Endothelial cell of umbilical vein (primary cell): ENCODE measurements around the gene DEPDC5. TPM values are rescaled to one million over a fixed set of nuclear protein-coding genes. Genes with fewer than 3 reads are reported as not detected.

Experiments used
- BruUV-seq: library from RNA; stranded (reverse); fragments of 400-500 nt; replicated peaks from 2 replicates; lab custom pipeline; 2021; lab: Mats Ljungman, UMichigan
- CTCF ChIA-PET: fragments of 300-600, 350-600 bp; sonication (Branson Sonifier 250); formaldehyde crosslinking; loops from one replicate; lab custom pipeline; 2021; ENCODE audit warnings: antibody characterized with exemption, inconsistent platforms; lab: Charles Lee
- POLR2A ChIA-PET: fragments of 300-600, 350-600 bp; sonication (Branson Sonifier 250); formaldehyde crosslinking; loops from one replicate; lab custom pipeline; 2021; ENCODE audit warnings: antibody characterized with exemption, inconsistent platforms; lab: Charles Lee
- DNase-seq: peaks from one replicate; pipeline ENCODE4 v3.0.0-alpha.2; 2011; ENCODE audit warnings: low read depth, low spot score
- FAIRE-seq: peaks from 2 replicates; lab custom pipeline; 2011; peaks lifted over from hg19 to GRCh38; lab: Jason Lieb, UNC
- H2AFZ ChIP-seq: 2 replicates; pipeline ENCODE4 v1.6.0; 2012; ENCODE audit warnings: low read depth, low read length, control low read depth, inconsistent platforms
- H3K27ac ChIP-seq: 2 replicates; pipeline ENCODE4 v1.5.1; 2011; ENCODE audit warnings: low read depth, mild to moderate bottlenecking, control low read depth, low read length, moderate library complexity; ENCODE audit not compliant: insufficient read depth
- H3K27me3 ChIP-seq, 2 experiments: 2 replicates each; pipeline versions ENCODE4 v1.6.0 to v1.6.1; 2011; ENCODE audit warnings: low read length in 2 of 2, mixed read lengths in 1 of 2; ENCODE audit not compliant: control insufficient read depth in 2 of 2, insufficient read depth in 2 of 2
- H3K36me3 ChIP-seq, 2 experiments: 2 replicates in 1 of 2; 3 replicates in 1 of 2; pipeline ENCODE4 v1.5.1; 2011; ENCODE audit warnings: low read length in 2 of 2, mild to moderate bottlenecking in 1 of 2, moderate library complexity in 1 of 2; ENCODE audit not compliant: control insufficient read depth in 2 of 2, insufficient read depth in 2 of 2; ENCODE audit errors: extremely low read depth in 1 of 2
- H3K4me1 ChIP-seq: 3 replicates; pipeline ENCODE4 v1.5.1; 2011; ENCODE audit warnings: mild to moderate bottlenecking, low read length; ENCODE audit not compliant: control insufficient read depth, insufficient read depth; ENCODE audit errors: extremely low read depth
- H3K4me2 ChIP-seq: 2 replicates; pipeline ENCODE4 v1.6.1; 2011; ENCODE audit warnings: low read length, control low read depth, mixed read lengths; ENCODE audit not compliant: insufficient read depth
- H3K4me3 ChIP-seq, 3 experiments: fragments of 200-600 bp in 1 of 3; sonication (generic), shearing (Covaris generic) in 1 of 3; replicated peaks in 1 of 3; 2 replicates each; pipeline ENCODE4 v1.5.1; 2011 to 2016; ENCODE audit warnings: control low read depth in 3 of 3, low read length in 3 of 3, mild to moderate bottlenecking in 2 of 3, inconsistent platforms in 1 of 3, low read depth in 1 of 3, moderate library complexity in 1 of 3; ENCODE audit not compliant: insufficient read depth in 1 of 3
- H3K79me2 ChIP-seq: 2 replicates; pipeline ENCODE4 v1.6.0; 2012; ENCODE audit warnings: low read length, inconsistent platforms; ENCODE audit not compliant: control insufficient read depth, insufficient read depth
- H3K9ac ChIP-seq: replicated peaks from 2 replicates; pipeline ENCODE3; 2011; ENCODE audit warnings: low read length, control low read depth; ENCODE audit not compliant: insufficient read depth; ENCODE audit errors: extremely low read depth
- H3K9me1 ChIP-seq: replicated peaks from 3 replicates; pipeline ENCODE4 v1.6.0; 2011; ENCODE audit warnings: mild to moderate bottlenecking, low read length; ENCODE audit not compliant: control insufficient read depth, insufficient read depth; ENCODE audit errors: extremely low read depth
- H3K9me3 ChIP-seq: replicated peaks from 2 replicates; pipeline ENCODE4 v1.5.1; 2012; ENCODE audit warnings: low read length, inconsistent platforms; ENCODE audit not compliant: control insufficient read depth, insufficient read depth
- H4K20me1 ChIP-seq: replicated peaks from 2 replicates; pipeline ENCODE3; 2011; ENCODE audit warnings: mild to moderate bottlenecking, low read length; ENCODE audit not compliant: control insufficient read depth, insufficient read depth; ENCODE audit errors: extremely low read depth
- EZH2 ChIP-seq: IDR thresholded peaks from 2 replicates; pipeline ENCODE4 v1.6.1; 2012; ENCODE audit warnings: borderline replicate concordance, low read depth, mild to moderate bottlenecking, moderate library complexity, low read length, inconsistent platforms; ENCODE audit not compliant: severe bottlenecking
- FOS ChIP-seq: IDR thresholded peaks from 2 replicates; pipeline ENCODE4 v1.6.1; 2011; ENCODE audit warnings: mild to moderate bottlenecking, low read length, moderate library complexity, borderline replicate concordance; ENCODE audit not compliant: insufficient read depth
- GATA2 ChIP-seq: IDR thresholded peaks from 2 replicates; pipeline ENCODE4 v1.7.0; 2011; ENCODE audit warnings: low read depth, mild to moderate bottlenecking, moderate library complexity, mixed read lengths, low read length; ENCODE audit not compliant: insufficient read length, insufficient read depth
- JUN ChIP-seq: IDR thresholded peaks from 2 replicates; pipeline ENCODE4 v1.6.1; 2011; ENCODE audit warnings: borderline replicate concordance, low read depth; ENCODE audit not compliant: insufficient read length, insufficient read depth
- MYC ChIP-seq: IDR thresholded peaks from one replicate; pipeline ENCODE4 v1.6.1; 2011; ENCODE audit warnings: mild to moderate bottlenecking, low read depth, low read length
- POLR2A ChIP-seq: IDR thresholded peaks from 2 replicates; pipeline ENCODE4 v1.6.1; 2012; ENCODE audit warnings: low read depth, mild to moderate bottlenecking, control low read depth, low read length
- POLR2AphosphoS5 ChIP-seq: IDR thresholded peaks from 2 replicates; pipeline ENCODE4 v1.6.1; 2012; ENCODE audit warnings: low read depth, mild to moderate bottlenecking, control low read depth, low read length, moderate library complexity; ENCODE audit not compliant: insufficient read depth
- dilution Hi-C: fragments of 300-500 bp; cut with MboI; formaldehyde crosslinking; loops from one replicate; pipeline ENCODE4 v1.15.0; 2019; ENCODE audit warnings: low sequenced_read_pairs; ENCODE audit not compliant: extremely low pct_ligation_motif_present
- intact Hi-C: fragments of 100-400 bp; cut with micrococcal nuclease; formaldehyde crosslinking; loops from one replicate; pipeline ENCODE4 v1.10.0; 2022
- polyA plus RNA-seq, 4 experiments: library from polyadenylated mRNA; depleted of rRNA in 3 of 4; stranded (reverse) in 3 of 4; unstranded in 1 of 4; fragments of >200 nt; gene quantifications; 2 replicates each; pipeline versions ENCODE4 v1.2.1 to v1.2.3, GENCODE V29; 2011 to 2012; ENCODE audit warnings: missing spikeins in 1 of 4
- total RNA-seq: library from RNA; stranded (reverse); gene quantifications from 2 replicates; pipeline ENCODE4 v1.2.3, GENCODE V29; 2021
- TF ChIP-seq, protein P1 (sequence below): IDR thresholded peaks from 2 replicates; pipeline ENCODE4 v1.6.1; 2011; ENCODE audit not compliant: insufficient read depth, insufficient read length
- TF ChIP-seq, protein P2 (sequence below), 2 donors: IDR thresholded peaks; 1 replicate in 1 of 2; 2 replicates in 1 of 2; pipeline ENCODE4 v1.5.1; 2011; ENCODE audit warnings: low read length in 2 of 2, mild to moderate bottlenecking in 2 of 2, moderate library complexity in 2 of 2, control low read depth in 1 of 2, inconsistent platforms in 1 of 2, low read depth in 1 of 2; ENCODE audit not compliant: insufficient read depth in 1 of 2; ENCODE audit errors: extremely low read depth in 1 of 2

The DEPDC5 gene
- total and polyA plus RNA-seq, 2 donors (not counting 3 experiments of a cell fraction or from before 2014, with no cell fraction given), result 13.1 to 36.6 TPM

DNA sequence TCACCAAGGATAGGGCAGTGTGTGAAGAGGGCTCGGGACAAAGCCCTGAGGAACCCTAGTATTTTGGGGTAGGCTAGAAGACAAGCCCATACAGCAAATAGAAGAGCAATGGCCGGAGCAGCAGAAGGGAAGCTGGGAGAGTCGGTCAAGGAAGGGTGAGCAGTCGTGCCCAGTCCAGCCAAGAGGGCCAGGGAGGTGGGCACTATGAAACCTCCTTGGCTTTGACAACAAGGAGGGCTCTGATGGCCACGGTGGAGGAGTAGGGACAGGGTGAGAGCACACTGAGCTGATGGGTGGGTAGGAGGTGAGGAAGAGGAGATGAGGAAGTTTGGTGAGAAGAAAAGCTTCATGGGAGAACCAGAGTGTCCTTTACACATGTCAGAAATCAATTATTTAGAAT, 188.3 kb downstream of the DEPDC5 start:
- no TSS peak for BruUV-seq
- DNase-seq (no peak), FAIRE-seq (no peak)
- no peaks in the 10 kb centered on the region for H3K9me3 ChIP-seq
- H3K27me3 ChIP-seq, result peaks cover 0 to 5% of the 10 kb centered on the region in 2 experiments
- H3K9me1 ChIP-seq, result no peaks in the 10 kb centered on the region
- dilution Hi-C loops, result no loop called here
- intact Hi-C loops, result no loop called here
- no peaks in the 10 kb centered on the region for H3K36me3 ChIP-seq
- H3K27ac ChIP-seq, result no peak overlapping the region
- peaks cover 19% of the 10 kb centered on the region for H3K4me1 ChIP-seq
- ChIA-PET POLR2A (no interaction called here), CTCF (interaction anchor here (0.9 kb wide), 1 partner anchor 28 kb away, joined by 5 read pairs; no protein-coding TSS in a partner anchor)
- H3K9ac ChIP-seq, result no peak overlapping the region
- H2AFZ ChIP-seq, result no peak overlapping the region
- H3K4me2 ChIP-seq, result no peak overlapping the region
- H3K4me3 ChIP-seq, result no peak overlapping the region
- H3K79me2 ChIP-seq, result peaks cover 26% of the 10 kb centered on the region
- H4K20me1 ChIP-seq, result no peaks in the 10 kb centered on the region
- TF ChIP-seq, protein P1, sequence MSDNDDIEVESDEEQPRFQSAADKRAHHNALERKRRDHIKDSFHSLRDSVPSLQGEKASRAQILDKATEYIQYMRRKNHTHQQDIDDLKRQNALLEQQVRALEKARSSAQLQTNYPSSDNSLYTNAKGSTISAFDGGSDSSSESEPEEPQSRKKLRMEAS, result no peak
- TF ChIP-seq GATA2 (no peak), FOS (no peak), POLR2AphosphoS5 (no peak), MYC (no peak)

DNA sequence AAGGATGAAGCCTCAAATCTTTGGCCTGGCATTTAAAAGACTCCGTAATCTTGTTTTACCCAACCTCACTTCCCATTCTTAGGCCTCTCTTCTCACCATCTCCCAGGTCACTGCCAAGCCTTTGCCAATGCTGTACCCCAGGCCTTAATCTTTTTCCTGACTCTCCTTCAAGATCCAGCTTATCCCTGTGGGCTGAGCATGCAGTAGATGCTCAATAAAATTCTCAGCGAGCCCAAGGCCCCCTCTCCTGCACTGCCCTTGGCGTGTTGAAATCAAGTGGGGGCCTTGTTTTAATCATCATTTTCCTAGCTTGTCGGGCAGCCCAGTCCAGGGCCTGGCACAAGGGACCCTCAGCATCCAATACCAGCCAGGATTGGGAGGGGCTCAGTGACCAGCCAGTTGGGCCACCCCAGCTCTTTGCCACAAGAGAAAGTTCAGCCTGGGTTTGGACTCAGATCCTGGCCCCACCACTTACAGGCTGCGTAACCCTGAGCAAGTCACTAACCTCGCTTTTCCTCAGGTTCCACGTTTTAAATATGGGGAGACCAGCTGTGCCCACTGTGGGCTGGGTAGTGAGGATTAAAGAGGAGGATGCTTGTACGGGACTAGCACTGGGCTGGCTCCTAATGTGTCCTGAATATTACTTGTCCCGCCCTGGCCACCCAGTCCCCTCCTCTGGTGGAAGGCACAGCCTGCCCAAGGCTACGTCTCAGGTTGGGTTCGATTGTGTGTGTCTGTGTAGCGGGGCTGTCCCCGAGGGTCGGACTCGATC, 189.6 kb downstream of the DEPDC5 start:
- Histone ChIP-seq H4K20me1 (no peaks in the 10 kb centered on the region), H3K27me3 (no peaks in the 10 kb centered on the region), H2AFZ (peak overlapping the region; percentile 97), H3K9me1 (no peaks in the 10 kb centered on the region), H3K9ac (peak overlapping the region; percentile 62), H3K4me1 (peaks cover 24% of the 10 kb centered on the region), H3K36me3 (peaks cover 0 to 4% of the 10 kb centered on the region in 2 experiments), H3K79me2 (peaks cover 39% of the 10 kb centered on the region), H3K9me3 (no peaks in the 10 kb centered on the region), H3K27ac (peak overlapping the region; percentile 52), H3K4me2 (peak overlapping the region; percentile 67), H3K4me3 (peak overlapping the region in 2 of 3 experiments; percentile 62 to 96)
- FAIRE-seq (no peak), DNase-seq (no peak)
- TF ChIP-seq, protein P1, result no peak
- TF ChIP-seq FOS (no peak), JUN (no peak), POLR2A (no peak), EZH2 (no peak), GATA2 (no peak), MYC (no peak), POLR2AphosphoS5 (no peak)
- TF ChIP-seq, protein P2, sequence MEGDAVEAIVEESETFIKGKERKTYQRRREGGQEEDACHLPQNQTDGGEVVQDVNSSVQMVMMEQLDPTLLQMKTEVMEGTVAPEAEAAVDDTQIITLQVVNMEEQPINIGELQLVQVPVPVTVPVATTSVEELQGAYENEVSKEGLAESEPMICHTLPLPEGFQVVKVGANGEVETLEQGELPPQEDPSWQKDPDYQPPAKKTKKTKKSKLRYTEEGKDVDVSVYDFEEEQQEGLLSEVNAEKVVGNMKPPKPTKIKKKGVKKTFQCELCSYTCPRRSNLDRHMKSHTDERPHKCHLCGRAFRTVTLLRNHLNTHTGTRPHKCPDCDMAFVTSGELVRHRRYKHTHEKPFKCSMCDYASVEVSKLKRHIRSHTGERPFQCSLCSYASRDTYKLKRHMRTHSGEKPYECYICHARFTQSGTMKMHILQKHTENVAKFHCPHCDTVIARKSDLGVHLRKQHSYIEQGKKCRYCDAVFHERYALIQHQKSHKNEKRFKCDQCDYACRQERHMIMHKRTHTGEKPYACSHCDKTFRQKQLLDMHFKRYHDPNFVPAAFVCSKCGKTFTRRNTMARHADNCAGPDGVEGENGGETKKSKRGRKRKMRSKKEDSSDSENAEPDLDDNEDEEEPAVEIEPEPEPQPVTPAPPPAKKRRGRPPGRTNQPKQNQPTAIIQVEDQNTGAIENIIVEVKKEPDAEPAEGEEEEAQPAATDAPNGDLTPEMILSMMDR (IDR thresholded peaks at IDR 0.05; ENCODE audit: extremely low read depth in 1 of 2, insufficient read depth in 1 of 2, low read depth in 1 of 2, low read length in 2 of 2), result no peak
- BruUV-seq, result TSS peak; percentile 63
- CTCF ChIA-PET, result interaction anchor here (1.4 kb wide), 1 partner anchor 72 kb away, joined by 3 read pairs; no protein-coding TSS in a partner anchor
- dilution Hi-C loops, result no loop called here
- POLR2A ChIA-PET, result no interaction called here
- intact Hi-C loops, result no loop called here
